WTC11 (cell line): ENCODE measurements around the gene WASHC2C. TPM values are rescaled to one million over a fixed set of nuclear protein-coding genes. Genes with fewer than 3 reads are reported as not detected.

Experiments used
- ATAC-seq: fragments of 200-7000 bp; cut with Tn5 transposase; 2 replicates; pipeline ENCODE4 v1.10.0; 2021; ENCODE audit warnings: mild to moderate bottlenecking, moderate library complexity
- CTCF ChIA-PET: fragments of 300-600 bp; sonication (Branson Sonifier 250); formaldehyde crosslinking; loops from one replicate; lab custom pipeline; 2021; ENCODE audit warnings: antibody characterized with exemption; lab: Charles Lee
- POLR2A ChIA-PET: fragments of 350-600 bp; sonication (Branson Sonifier 250); formaldehyde crosslinking; loops from one replicate; lab custom pipeline; 2021; ENCODE audit warnings: antibody characterized with exemption; lab: Charles Lee
- DNase-seq: peaks from one replicate; pipeline ENCODE4 v3.0.0; 2021; ENCODE audit warnings: low spot score
- H3K27ac Mint-ChIP-seq: 2 replicates; pipeline ENCODE4 v1.8.0; 2021; ENCODE audit warnings: mixed read lengths
- H3K27me3 Mint-ChIP-seq: 2 replicates; pipeline ENCODE4 v1.8.0; 2021; ENCODE audit warnings: low read depth, mild to moderate bottlenecking, moderate library complexity, mixed read lengths
- H3K36me3 Mint-ChIP-seq: 2 replicates; pipeline ENCODE4 v1.8.0; 2021; ENCODE audit warnings: mixed read lengths
- H3K4me1 Mint-ChIP-seq: 2 replicates; pipeline ENCODE4 v1.8.0; 2022; ENCODE audit warnings: mixed read lengths
- H3K4me3 Mint-ChIP-seq: 2 replicates; pipeline ENCODE4 v1.8.0; 2021; ENCODE audit warnings: mild to moderate bottlenecking, moderate library complexity, mixed read lengths
- H3K9me3 Mint-ChIP-seq: 2 replicates; pipeline ENCODE4 v1.8.0; 2021; ENCODE audit warnings: mixed read lengths
- ATF6 ChIP-seq: sonication (generic); formaldehyde crosslinking; IDR thresholded peaks from 2 replicates; pipeline ENCODE4 v1.8.1; 2023; ENCODE audit warnings: mild to moderate bottlenecking, missing genetic modification reagents
- FOXP1 ChIP-seq: sonication (generic); formaldehyde crosslinking; IDR thresholded peaks from 2 replicates; pipeline ENCODE4 v1.8.0; 2022; ENCODE audit warnings: missing genetic modification reagents, mild to moderate bottlenecking, moderate library complexity, borderline replicate concordance
- GTF2I ChIP-seq: fragments of 250-450 bp; sonication (Bioruptor Pico); conservative IDR thresholded peaks from 2 replicates; pipeline ENCODE4 v1.4.0; 2021; ENCODE audit warnings: mild to moderate bottlenecking
- IRF1 ChIP-seq: sonication (generic); formaldehyde crosslinking; IDR thresholded peaks from 2 replicates; pipeline ENCODE4 v1.8.0; 2023; ENCODE audit warnings: missing genetic modification reagents
- NFATC4 ChIP-seq: fragments of 250-450 bp; sonication (Bioruptor Pico); IDR thresholded peaks from 2 replicates; pipeline ENCODE4 v1.9.0; 2021; ENCODE audit warnings: mild to moderate bottlenecking
- NR3C1 ChIP-seq: sonication (generic); formaldehyde crosslinking; conservative IDR thresholded peaks from 2 replicates; pipeline ENCODE4 v1.8.1; 2023; ENCODE audit warnings: low read depth, mild to moderate bottlenecking, missing genetic modification reagents
- RELA ChIP-seq: sonication (generic); formaldehyde crosslinking; IDR thresholded peaks from 2 replicates; pipeline ENCODE4 v1.8.1; 2022; ENCODE audit warnings: missing genetic modification reagents, mild to moderate bottlenecking, borderline replicate concordance
- SMAD4 ChIP-seq: sonication (generic); formaldehyde crosslinking; IDR thresholded peaks from 2 replicates; pipeline ENCODE4 v1.8.0; 2022; ENCODE audit warnings: mild to moderate bottlenecking, missing genetic modification reagents
- TCF7 ChIP-seq: sonication (generic); formaldehyde crosslinking; IDR thresholded peaks from 2 replicates; pipeline ENCODE4 v1.8.0; 2022; ENCODE audit warnings: mild to moderate bottlenecking, low read depth, missing genetic modification reagents, moderate library complexity
- TP53 ChIP-seq: sonication (generic); formaldehyde crosslinking; IDR thresholded peaks from 2 replicates; pipeline ENCODE4 v1.8.1; 2023; ENCODE audit warnings: mild to moderate bottlenecking, missing genetic modification reagents
- ZNF281 ChIP-seq: sonication (generic); formaldehyde crosslinking; IDR thresholded peaks from 2 replicates; pipeline ENCODE4 v1.8.0; 2023; ENCODE audit warnings: mild to moderate bottlenecking, missing genetic modification reagents
- ZNF396 ChIP-seq: fragments of 250-450 bp; sonication (Bioruptor Pico); IDR thresholded peaks from 2 replicates; pipeline ENCODE4 v1.8.0; 2021; ENCODE audit warnings: mild to moderate bottlenecking, moderate library complexity, borderline replicate concordance
- ZNF671 ChIP-seq: fragments of 250-450 bp; sonication (Bioruptor Pico); IDR thresholded peaks from 2 replicates; pipeline ENCODE4 v1.8.0; 2021; ENCODE audit warnings: mild to moderate bottlenecking
- total RNA-seq: library from RNA; stranded (reverse); gene quantifications from 3 replicates; pipeline ENCODE4 v1.2.3, GENCODE V29; 2021
- TF ChIP-seq, protein P1 (sequence below): sonication (generic); formaldehyde crosslinking; IDR thresholded peaks from 2 replicates; pipeline ENCODE4 v1.8.0; 2022; ENCODE audit warnings: missing genetic modification reagents
- TF ChIP-seq, protein P2 (sequence below): sonication (generic); formaldehyde crosslinking; IDR thresholded peaks from 2 replicates; pipeline ENCODE4 v1.8.0; 2022; ENCODE audit warnings: mild to moderate bottlenecking, missing genetic modification reagents
- TF ChIP-seq, protein P3 (sequence below): sonication (generic); formaldehyde crosslinking; conservative IDR thresholded peaks from 2 replicates; pipeline ENCODE4 v1.8.1; 2023; ENCODE audit warnings: mild to moderate bottlenecking, low read depth, missing genetic modification reagents, moderate library complexity
- TF ChIP-seq, protein P4 (sequence below): fragments of 250-450 bp; sonication (Bioruptor Pico); IDR thresholded peaks from 2 replicates; pipeline ENCODE4 v1.9.0; 2021; ENCODE audit warnings: mild to moderate bottlenecking

Gene WASHC2C
- total RNA-seq, 1 experiment from 2014 or later = 28.5 TPM

DNA sequence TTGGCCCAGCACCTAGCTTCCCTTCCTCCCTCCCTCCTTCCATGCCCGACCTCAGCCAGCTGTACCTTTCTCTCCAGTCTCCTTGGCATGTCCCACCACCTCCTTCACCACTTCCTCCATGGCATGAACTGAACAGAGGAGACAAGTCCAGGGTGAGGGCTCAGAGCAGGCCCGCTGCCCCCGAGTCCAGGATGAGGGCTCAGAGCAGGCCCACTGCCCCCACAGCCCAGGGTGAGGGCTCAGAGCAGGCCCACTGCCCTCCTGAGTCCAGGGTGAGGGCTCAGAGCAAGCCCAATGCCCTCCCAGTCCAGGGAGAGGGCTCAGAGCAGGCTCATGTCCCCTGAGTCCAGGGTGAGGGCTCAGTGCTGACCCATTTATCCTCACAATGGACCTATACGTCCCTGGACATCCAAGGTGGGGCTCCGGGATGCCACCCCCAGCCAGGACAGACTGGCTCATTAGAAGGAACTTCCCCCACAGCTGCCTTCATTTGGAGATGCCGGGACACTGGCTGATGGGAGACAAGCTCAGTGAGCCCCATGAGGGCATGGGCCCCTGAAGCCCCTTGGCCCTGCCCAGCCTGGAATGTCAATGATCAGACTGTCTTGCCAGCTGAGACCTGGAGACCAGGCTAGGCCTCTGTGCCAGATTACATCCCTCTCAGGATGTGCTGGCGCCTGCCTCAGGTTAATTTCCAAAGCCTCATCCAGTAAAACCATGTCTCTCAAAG is 90.2 kb downstream of the WASHC2C start (continued):
- TF ChIP-seq, protein P1, sequence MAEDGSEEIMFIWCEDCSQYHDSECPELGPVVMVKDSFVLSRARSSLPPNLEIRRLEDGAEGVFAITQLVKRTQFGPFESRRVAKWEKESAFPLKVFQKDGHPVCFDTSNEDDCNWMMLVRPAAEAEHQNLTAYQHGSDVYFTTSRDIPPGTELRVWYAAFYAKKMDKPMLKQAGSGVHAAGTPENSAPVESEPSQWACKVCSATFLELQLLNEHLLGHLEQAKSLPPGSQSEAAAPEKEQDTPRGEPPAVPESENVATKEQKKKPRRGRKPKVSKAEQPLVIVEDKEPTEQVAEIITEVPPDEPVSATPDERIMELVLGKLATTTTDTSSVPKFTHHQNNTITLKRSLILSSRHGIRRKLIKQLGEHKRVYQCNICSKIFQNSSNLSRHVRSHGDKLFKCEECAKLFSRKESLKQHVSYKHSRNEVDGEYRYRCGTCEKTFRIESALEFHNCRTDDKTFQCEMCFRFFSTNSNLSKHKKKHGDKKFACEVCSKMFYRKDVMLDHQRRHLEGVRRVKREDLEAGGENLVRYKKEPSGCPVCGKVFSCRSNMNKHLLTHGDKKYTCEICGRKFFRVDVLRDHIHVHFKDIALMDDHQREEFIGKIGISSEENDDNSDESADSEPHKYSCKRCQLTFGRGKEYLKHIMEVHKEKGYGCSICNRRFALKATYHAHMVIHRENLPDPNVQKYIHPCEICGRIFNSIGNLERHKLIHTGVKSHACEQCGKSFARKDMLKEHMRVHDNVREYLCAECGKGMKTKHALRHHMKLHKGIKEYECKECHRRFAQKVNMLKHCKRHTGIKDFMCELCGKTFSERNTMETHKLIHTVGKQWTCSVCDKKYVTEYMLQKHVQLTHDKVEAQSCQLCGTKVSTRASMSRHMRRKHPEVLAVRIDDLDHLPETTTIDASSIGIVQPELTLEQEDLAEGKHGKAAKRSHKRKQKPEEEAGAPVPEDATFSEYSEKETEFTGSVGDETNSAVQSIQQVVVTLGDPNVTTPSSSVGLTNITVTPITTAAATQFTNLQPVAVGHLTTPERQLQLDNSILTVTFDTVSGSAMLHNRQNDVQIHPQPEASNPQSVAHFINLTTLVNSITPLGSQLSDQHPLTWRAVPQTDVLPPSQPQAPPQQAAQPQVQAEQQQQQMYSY (CRISPR knock-in tag) = no peak
- TF ChIP-seq ATF6 (CRISPR knock-in tag) (no peak), NR3C1 (no peak)

DNA sequence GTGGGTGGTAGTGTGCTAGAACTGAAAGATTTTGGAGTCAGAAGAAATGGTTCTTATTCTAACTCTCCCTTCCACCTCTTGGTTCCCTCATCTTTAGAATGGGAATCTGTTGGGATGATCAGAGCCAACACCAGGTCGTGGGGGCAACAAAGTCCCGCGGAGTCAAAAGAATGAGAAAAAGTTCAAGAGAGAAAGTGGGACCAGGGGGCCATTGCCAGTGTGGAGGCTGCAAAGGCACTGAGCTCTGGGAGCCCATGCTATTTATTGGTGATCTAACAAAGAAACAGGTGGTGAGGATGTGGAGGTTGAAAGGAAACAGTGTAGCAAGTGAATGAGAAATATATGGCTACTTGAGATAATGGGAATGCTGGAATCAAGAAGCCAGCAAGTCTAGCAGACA is 90.8 kb downstream of the WASHC2C start:
- Mint-ChIP-seq H3K4me3 (no peak overlapping the region), H3K27ac (no peak overlapping the region), H3K9me3 (peaks cover 20% of the 10 kb centered on the region), H3K4me1 (0 out of 2 replicates have a peak, but pooled peaks cover 3% of the 10 kb centered on the region), H3K27me3 (no peaks in the 10 kb centered on the region), H3K36me3 (peaks cover 8% of the 10 kb centered on the region)
- ChIA-PET CTCF (no interaction called here), POLR2A (no interaction called here)
- TF ChIP-seq, protein P2, sequence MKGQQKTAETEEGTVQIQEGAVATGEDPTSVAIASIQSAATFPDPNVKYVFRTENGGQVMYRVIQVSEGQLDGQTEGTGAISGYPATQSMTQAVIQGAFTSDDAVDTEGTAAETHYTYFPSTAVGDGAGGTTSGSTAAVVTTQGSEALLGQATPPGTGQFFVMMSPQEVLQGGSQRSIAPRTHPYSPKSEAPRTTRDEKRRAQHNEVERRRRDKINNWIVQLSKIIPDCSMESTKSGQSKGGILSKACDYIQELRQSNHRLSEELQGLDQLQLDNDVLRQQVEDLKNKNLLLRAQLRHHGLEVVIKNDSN = no peak
- TF ChIP-seq TCF7 (no peak), NR3C1 (no peak), SMAD4 (no peak), ZNF281 (CRISPR knock-in tag) (no peak), IRF1 (no peak), GTF2I (CRISPR knock-in tag) (no peak), ZNF671 (no peak), RELA (CRISPR knock-in tag) (no peak), TP53 (CRISPR knock-in tag) (no peak), FOXP1 (no peak), NFATC4 (no peak), ZNF396 (CRISPR knock-in tag) (no peak)
- TF ChIP-seq, protein P3, sequence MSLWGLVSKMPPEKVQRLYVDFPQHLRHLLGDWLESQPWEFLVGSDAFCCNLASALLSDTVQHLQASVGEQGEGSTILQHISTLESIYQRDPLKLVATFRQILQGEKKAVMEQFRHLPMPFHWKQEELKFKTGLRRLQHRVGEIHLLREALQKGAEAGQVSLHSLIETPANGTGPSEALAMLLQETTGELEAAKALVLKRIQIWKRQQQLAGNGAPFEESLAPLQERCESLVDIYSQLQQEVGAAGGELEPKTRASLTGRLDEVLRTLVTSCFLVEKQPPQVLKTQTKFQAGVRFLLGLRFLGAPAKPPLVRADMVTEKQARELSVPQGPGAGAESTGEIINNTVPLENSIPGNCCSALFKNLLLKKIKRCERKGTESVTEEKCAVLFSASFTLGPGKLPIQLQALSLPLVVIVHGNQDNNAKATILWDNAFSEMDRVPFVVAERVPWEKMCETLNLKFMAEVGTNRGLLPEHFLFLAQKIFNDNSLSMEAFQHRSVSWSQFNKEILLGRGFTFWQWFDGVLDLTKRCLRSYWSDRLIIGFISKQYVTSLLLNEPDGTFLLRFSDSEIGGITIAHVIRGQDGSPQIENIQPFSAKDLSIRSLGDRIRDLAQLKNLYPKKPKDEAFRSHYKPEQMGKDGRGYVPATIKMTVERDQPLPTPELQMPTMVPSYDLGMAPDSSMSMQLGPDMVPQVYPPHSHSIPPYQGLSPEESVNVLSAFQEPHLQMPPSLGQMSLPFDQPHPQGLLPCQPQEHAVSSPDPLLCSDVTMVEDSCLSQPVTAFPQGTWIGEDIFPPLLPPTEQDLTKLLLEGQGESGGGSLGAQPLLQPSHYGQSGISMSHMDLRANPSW (CRISPR knock-in tag) = no peak
- TF ChIP-seq, protein P4, sequence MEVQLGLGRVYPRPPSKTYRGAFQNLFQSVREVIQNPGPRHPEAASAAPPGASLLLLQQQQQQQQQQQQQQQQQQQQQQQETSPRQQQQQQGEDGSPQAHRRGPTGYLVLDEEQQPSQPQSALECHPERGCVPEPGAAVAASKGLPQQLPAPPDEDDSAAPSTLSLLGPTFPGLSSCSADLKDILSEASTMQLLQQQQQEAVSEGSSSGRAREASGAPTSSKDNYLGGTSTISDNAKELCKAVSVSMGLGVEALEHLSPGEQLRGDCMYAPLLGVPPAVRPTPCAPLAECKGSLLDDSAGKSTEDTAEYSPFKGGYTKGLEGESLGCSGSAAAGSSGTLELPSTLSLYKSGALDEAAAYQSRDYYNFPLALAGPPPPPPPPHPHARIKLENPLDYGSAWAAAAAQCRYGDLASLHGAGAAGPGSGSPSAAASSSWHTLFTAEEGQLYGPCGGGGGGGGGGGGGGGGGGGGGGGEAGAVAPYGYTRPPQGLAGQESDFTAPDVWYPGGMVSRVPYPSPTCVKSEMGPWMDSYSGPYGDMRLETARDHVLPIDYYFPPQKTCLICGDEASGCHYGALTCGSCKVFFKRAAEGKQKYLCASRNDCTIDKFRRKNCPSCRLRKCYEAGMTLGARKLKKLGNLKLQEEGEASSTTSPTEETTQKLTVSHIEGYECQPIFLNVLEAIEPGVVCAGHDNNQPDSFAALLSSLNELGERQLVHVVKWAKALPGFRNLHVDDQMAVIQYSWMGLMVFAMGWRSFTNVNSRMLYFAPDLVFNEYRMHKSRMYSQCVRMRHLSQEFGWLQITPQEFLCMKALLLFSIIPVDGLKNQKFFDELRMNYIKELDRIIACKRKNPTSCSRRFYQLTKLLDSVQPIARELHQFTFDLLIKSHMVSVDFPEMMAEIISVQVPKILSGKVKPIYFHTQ = no peak
- DNase-seq (no peak), ATAC-seq (no peak)
